GM12801 (cell line): Measurements from ENCODE around the gene PRKD1.

Experiments used
- TF ChIP-seq, protein P1 (sequence below): IDR thresholded peaks from one replicate; pipeline ENCODE4 v1.5.1; 2011; ENCODE audit warnings: control low read depth; ENCODE audit not compliant: insufficient read length; ENCODE audit errors: extremely low read depth

Gene PRKD1

DNA sequence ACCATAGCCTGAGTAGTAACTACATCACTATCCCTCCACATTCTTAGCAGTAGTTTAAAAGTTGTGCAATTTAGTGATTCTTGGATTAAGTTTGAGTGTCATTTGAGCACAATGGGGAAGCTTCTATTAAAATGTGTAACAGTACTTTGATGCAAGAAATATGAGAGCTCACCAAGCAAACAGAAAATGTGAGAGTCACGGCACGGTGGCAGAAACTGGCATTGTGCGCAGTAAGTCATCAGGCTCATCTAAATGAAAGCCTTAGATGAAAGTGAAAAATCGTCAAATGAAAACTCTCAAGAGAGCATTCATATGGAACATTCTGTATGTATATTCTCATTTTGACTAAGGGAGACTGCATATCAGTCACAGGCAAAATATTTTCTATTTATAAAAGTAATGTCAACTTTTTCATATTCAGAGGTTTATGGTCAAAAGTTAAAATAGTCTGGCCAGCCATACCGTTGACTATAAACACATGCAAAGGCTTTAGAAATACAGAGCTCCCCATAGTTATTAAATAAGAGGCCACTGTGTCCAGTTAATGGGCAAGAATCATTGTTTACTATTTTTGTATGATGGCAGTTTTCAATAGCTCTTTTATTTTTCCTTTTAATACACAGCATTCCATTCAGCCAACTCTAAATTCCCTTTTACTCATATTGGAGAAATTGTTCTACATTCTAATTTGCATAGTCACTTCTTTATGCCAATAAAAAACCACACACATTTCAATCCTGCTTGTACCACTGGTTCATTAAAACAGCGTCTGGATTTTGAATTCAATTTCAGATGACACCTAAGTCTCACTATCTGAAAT lies 167.9 kb downstream of the PRKD1 start:
- TF ChIP-seq, protein P1, sequence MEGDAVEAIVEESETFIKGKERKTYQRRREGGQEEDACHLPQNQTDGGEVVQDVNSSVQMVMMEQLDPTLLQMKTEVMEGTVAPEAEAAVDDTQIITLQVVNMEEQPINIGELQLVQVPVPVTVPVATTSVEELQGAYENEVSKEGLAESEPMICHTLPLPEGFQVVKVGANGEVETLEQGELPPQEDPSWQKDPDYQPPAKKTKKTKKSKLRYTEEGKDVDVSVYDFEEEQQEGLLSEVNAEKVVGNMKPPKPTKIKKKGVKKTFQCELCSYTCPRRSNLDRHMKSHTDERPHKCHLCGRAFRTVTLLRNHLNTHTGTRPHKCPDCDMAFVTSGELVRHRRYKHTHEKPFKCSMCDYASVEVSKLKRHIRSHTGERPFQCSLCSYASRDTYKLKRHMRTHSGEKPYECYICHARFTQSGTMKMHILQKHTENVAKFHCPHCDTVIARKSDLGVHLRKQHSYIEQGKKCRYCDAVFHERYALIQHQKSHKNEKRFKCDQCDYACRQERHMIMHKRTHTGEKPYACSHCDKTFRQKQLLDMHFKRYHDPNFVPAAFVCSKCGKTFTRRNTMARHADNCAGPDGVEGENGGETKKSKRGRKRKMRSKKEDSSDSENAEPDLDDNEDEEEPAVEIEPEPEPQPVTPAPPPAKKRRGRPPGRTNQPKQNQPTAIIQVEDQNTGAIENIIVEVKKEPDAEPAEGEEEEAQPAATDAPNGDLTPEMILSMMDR: no peak

DNA sequence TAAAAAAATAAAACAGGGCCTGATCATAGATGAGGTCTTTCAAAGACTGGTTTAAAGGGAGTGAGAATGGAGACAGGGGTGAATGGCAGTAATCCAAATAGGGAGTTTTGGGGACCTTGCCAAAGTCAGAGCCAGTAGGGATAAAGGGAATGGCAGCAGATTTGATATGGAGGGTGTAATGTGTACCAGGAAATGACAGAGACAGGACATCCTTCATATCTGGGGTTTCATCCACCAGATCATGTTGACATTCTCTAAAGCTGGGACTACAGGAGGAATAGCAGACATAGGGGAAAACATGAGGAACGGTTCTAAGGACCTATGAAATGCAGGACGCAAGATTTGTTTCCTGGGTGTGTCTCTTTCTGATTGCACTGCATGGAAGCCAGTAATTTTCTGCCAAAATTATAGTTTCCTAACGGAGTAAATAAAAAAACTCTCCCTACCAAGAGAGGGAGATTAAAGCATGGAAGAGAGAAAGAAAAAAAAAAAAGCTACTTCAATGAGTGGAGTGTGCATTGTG lies 169.9 kb downstream of the PRKD1 start:
- TF ChIP-seq, protein P1: no peak

DNA sequence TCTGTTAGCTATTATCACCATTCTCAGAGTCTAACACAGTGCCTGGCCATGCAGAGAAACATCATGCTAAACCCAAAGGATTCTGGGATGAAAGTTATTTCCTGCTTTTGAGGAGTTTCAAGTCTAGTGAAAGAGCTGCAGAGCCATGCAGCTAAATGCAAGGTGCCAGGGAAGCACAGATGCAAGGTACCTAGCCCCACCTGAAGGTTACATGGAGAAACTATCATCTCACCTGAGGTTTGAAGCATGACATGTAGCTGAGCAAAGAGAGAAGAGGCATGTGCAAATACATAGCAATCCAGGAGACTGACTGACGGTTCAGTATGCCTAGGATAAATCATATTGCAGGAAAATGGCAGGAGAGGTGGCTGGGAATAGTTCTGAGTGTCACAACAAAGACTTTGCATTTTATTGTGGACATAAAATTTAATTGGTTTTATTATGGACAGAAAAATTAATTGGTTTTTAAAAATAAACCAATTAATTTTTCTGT lies 170.4 kb downstream of the PRKD1 start:
- TF ChIP-seq, protein P1: no peak

DNA sequence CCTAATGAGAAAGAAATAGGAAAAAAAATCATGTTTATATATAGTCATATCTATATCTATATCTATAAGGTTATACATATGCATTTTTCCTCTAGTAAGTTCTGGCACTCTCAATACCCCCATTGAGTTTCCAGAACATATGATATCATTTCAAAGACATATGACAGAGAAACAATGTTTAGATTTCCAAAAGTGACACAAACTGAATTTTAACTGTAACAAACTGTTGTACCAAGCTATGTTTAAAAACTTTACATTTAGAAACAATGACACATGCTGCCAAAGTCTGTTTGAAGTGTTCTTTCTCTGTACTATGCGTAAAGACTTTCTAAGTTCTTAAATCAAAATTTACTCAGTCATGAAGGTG lies 171.6 kb downstream of the PRKD1 start:
- TF ChIP-seq, protein P1: no peak

DNA sequence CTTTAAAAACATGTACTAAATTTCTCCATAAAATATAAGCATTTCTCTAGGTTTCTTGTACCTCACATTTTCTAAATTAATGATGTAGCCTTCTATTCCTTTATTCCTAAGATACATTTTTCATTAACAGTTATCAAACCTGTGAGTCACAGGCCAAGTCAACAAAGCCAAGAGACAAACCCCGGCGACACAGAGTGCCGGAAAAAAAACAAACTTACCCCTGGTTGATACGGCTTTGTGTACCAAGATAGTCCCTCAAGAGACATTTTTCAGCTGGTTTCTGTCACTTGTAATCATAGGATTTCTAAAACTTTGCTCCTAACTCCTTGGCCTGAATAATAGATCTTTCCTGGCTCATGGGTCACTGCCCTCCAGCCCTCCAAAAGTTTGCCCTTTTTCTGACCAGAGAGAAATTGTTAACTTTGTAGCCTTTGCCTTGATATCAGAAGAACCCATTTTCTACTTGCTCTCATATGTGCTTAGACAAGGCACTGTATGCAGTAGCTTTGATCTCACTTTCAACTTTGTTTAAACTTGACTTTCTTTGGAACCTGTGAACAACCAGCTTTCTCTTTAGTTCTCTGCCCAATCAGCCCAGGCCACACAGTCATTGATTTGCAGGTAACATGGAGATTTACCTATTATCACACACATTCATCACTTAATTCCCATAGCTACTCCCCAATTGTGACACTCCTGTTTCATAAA lies 172.2 kb downstream of the PRKD1 start:
- TF ChIP-seq, protein P1: no peak

DNA sequence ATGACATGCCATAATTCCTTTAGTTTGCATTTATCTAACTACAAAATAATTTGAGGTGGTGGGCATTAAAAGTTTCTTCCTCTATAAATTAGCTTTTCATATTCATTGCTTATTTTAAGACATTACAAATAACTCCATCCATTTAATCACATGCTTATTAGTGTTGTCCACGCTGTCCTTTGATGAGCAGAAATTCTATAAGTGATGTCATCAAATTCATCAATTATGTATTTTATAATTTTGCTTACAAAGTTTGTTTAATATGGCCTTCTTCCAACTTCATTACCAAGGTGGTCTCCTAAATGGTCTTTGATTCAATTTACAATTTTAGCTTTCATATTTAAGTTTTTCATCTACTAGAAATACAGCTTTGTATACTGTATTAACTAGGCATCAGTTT lies 173.5 kb downstream of the PRKD1 start:
- TF ChIP-seq, protein P1: no peak

DNA sequence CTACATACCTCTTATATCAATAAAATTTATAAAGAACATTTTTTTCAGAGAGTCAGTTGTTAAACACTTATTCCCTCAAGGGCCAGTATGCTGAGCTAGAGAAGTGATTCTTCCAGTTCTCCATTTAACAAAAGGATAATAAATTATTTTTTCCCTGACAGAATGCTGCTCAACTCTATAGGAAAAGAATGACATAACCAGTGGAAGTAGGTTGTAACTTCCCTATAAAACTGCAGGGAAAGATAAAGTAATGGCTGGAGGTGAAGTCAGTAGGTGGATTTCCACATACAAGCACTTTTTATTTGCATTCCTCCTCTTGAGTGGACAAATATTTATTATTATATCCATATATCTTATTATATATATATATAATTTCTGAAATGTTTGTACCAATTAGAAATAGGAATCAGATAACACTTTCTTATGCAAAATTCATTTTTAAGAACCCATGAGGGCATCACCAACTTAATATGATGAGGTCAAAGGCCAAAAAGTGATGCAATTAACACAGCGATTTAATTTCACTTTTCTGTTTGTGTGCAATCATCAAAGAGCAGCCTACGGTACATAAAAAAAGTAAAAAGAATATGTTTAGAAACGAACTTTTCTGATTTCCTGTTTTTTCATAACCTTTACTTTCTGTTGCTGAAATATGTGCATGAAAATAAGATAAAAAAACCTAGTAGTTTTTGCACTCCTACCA lies 175.3 kb downstream of the PRKD1 start:
- TF ChIP-seq, protein P1: no peak
